OCI-M2 (cell line): ENCODE results near the gene WNT11.
"Not testable (repeated sequence)": the region's sequence is repeated elsewhere in the genome, so short reads cannot be mapped to it uniquely, and the experiment has no call there.

Experiments used
- DNase-seq: peaks from one replicate; lab custom pipeline; 2025; ENCODE audit not compliant: unreplicated experiment; lab: John Stamatoyannopoulos, UW

The WNT11 gene

DNA sequence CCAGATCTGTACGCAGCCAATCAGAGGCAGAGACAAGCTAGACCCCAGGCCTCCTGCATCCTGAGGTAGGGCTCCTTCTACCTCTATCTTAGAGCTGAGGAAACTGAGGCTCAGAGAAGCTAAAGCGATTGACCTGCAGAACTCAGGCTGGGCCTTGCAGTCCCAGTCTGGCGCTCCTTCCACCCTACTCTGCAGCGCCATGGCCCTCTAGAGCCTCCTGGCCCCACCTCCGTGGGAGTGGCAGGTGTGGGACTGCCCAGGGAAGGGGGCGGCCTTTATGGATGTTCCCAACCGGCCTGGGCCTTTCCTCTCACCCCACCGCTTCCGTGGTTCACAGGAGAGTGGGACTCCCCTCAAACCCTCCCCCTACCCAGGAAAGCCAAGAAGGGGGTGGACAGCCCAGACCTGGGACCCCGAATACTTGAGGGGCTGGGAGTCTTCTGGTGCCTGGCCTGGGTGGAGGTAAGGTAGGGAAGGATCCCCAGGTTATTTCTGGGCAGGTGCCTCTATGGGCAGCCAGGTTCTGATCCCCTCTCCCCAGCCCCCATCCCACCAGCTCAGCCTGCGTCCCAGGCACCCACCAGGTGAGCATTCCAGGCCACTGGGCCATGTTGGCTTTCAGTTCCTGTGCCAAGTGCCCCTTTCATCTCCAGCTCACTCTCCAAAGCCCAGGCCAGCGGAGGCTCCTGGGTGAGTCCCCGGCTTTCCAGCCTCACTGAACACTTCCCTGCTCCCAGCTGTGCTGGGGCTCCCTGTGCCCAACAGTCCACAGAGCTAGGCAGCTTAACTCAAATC, 3.0 kb downstream of the WNT11 start:
- DNase-seq: no peak

GRCh38 chr11:76201672-76202412, 4.5 kb downstream of the WNT11 start:
- no peak for DNase-seq

DNA sequence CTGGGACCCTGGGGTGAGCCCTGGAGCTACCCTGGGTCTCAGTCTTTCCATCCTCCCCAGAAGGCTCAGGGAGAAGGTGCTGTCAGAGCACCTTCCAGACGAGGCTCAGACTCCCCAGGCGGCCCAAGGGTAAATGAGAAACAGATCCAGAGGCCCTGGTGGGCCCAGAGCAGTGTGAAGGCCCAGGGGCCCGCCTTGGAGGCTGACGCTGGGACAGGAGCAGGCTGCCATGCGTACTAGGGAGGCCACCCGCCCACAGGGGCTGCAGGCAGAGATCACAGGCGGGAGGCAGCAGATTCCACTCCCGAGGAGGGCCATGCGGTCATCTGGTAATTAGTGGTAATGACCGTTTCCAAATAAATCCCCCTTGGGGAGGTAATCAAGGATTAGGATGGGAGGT, 5.2 kb downstream of the WNT11 start:
- no peak for DNase-seq

DNA sequence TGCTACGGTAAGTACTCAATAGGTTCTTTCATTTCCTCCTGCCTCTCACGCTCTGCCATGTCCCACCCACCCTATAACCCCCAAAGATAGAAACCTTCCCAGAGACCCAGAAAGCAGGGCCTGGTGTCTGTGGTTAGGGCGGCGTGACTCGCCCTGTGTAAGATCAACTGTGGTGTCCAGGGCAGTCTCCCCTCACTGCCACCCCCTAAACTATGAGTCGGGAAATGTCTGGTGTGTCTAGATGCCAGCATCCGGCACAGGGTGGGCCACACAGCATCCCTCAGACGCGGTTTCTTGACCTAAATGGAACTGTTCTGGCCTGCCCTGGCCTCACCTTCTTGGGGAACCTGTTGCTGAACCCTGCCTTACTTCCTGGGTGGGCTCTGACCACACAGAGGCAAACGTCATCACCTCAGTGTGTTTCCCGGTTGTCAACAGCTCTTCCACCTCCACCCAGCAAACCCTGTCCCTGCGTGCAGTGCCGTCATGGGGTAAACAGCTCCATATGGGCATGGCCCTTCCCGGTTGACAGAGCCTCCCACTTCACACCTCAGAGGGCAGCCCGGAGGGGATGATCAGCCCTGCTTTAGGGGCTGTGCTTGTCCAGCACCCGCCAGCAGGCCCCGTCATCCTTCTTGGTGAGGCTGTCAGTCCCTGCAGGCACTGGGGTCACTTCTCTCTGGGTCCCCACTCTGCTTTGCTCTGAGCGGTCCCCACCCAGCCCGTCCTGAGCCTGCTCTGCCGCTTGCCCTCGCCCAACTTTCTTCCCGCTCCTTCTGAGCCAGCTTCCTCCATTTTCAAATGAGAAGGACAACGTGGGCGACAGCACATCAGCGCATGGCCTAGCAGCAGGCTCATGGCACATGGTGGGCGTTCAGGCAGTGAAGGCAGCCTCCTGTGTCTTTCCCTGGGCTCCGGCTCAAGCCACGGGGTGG, 6.0 kb downstream of the WNT11 start:
- no peak for DNase-seq

DNA sequence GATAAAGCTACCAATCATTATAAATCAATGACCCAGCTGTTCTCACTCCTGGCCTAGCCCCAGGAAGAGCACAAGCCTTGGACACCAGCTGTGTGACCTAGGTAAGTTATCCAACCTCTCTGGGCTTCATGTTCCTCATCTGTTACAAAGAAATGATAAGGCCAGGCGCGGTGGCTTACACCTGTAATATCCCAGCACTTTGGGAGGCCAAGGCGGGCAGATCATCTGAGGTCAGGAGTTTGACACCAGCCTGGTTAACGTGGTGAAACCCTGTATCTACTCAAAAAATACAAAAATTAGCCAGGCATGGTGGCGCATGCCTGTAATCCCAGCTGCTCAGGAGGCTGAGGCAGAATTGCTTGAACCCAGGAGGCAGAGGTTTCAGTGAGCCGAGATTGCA, 7.6 kb downstream of the WNT11 start:
- DNase-seq: not testable (repeated sequence)

DNA sequence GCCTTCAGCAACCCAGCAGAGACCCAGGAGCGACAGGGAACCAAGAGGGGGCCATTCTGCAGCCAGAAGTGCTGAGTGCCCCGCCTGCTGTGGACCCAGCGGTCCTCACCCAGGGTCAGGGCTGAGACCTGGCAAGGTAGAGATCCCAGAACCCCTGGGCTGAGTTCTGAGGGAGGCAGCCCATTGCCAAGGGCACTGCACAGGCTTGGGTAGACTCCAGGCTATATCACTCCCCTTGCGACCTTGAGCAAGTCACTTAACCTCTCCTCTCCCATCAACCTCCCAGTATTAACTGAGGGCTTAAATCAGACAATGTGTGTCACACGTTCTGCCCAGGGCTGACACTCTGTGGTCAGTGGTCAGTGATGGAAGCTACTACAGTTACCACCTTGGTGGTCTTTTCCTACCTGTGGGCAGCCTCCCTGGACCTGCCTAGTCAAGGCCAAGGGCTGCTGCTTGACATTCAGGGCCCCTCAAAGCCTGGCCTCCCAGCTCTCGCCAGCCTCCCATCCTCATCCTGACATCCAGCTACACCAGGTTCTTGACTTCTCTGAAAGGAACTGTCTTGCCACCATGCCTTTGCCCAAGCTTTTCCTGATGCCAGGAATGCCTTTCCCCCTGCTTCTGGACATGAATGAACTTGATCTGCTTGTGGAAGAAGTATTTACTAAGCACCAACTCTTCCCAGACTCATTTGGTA, 8.2 kb downstream of the WNT11 start:
- no peak for DNase-seq

DNA sequence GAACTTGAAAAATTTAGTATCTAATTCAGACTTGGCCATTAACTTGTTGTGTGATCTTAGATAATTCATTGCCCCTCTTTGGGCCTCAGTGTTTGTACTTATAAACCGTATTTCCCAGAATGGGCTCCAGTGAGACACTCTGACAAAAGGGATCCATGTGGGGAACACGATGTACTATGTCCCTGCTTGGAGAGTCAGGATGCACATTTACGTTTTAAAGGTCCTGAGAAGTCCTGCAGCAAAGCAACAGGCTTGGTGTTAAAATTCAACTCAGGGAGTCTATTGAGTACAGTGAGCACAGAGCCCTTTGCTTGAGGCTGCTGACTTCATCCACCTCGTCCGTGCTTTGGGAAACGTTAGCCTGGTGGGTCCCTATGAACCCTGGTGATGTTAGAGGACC, 9.0 kb downstream of the WNT11 start:
- no peak for DNase-seq

GRCh38 chr11:76196849-76197248, 9.5 kb downstream of the WNT11 start:
- DNase-seq: no peak

DNA sequence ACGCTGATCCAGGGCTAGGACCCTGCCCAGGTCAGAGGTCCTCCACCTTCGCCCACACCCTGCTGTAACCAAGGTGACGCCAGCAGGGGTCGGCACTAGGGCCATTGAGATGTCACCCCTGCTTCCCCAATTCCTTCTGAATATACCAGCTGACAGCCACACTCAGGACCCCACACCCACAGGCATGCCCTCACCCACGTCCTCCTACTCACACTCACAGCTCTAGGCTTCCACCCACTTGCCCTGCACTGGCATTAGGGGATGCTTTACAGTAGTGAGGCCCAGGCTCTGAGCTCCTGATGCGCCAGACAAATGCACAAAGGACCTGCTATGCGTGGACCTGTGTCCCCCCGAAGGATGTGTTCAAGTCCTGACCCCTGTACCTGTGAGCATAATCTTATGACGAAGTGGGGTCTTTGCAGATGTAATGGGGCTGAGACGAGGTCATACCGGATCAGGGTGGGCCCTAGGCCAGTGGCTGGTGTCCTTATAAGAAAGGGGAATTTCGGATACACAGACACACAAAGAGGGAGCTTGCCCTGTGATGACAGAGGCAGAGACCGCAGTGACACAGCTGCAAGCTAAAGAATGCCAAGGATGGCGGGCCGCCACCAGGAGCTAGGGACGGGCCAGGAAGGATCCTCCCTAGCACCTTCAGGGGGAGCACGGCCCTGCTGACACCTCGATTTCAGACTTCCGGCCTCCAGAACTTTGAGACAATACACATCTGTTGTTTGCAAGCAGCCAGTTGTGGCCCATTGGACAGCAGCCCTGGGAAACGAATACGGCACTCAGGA, 11.2 kb downstream of the WNT11 start:
- DNase-seq: no peak

- DNase-seq: no peak
Measured at GRCh38 chr11:76193219-76193618, 13.1 kb downstream of the WNT11 start.

DNA sequence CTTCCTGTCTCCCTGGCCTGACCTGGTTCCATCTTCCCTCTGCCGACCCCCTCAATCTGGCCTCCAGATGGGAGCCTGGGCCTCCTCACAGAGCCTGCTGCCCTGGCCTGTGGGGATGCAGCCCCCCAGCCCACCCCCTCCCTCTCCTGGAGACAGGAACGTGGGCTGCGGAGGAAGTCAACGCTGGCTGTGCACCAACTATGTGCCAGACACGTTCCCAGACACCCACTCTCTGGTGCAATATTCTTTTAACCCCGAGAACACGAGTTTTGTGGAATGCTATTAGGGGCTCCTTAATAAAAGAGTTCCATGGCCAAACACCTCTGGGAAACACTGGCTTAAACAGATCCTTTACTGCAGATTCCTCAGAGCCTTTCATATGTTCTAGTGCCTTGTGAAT, 15.9 kb downstream of the WNT11 start:
- DNase-seq: no peak

GRCh38 chr11:76189682-76190081, 16.6 kb downstream of the WNT11 start:
- no peak for DNase-seq

DNA sequence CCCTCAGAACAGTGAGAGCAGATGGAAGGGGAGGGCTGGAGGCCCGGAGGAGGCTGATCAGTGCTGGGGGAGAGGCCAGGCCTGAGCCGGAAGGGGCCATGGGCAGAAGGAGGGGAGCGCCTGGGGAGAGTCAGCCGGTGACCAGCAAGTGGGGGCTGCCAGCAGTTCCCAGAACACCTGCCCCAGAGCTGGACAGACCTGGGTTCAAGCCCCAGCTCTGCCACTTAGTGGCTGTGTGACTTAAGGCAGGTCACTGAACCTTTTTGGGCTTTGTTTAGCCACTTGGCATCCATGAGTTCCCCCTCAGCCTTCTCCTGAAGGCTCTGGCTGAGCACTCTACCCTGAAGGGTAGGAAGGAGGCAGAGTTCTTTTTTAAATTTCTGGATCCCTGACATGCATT, 17.4 kb downstream of the WNT11 start:
- DNase-seq: no peak

- DNase-seq: no peak
Measured at GRCh38 chr11:76186776-76187279, 19.5 kb downstream of the WNT11 start.

- DNase-seq: no peak
Measured at GRCh38 chr11:76185931-76186401, 20.3 kb downstream of the WNT11 start.

- DNase-seq: no peak
Measured at GRCh38 chr11:76185511-76185910, 20.8 kb downstream of the WNT11 start.

DNA sequence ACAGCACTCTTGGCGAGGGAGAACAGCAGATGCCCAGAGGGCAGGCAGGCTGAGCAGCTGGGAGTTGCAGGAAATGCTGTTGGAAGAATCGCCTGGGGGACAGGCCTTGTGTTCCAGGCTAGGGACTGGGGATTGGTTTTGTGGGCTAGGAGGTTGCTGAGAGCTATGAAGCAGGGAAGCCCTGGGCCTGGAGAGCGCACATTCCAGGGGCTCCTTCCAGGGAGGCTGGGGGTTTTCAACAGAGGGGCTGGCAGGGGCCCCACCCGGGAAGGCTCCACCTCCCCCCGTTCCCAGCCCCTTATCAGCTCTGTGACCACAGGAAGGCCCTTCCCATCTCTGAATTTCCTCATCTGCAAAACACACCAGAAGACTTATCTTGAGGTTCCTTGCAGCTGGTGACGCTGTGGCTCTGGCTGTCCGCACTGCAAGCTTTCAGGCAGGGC, 21.7 kb downstream of the WNT11 start:
- DNase-seq: peak; percentile 16

GRCh38 chr11:76181371-76181770, 24.9 kb downstream of the WNT11 start:
- no peak for DNase-seq

DNA sequence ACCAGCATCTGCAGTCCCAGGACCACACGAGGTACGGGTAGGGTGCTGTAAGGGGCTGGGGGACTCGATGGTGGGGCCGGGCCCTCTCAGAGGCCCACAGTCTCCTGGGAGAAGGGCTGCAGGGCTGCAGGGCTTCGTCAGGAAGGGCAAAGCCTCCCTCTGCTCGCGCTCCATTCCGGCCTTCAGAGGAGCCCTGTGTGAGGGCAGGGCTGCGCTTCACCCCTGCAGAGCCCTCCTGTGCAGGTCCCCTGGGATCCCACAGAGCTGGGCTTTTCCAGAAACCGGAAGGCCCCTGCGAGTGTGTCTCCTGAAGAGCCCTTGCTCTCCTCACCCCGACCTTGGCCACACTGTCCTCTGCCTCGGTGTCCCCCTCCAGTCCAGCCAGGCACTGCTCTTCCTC, 27.2 kb downstream of the WNT11 start:
- DNase-seq: no peak

DNA sequence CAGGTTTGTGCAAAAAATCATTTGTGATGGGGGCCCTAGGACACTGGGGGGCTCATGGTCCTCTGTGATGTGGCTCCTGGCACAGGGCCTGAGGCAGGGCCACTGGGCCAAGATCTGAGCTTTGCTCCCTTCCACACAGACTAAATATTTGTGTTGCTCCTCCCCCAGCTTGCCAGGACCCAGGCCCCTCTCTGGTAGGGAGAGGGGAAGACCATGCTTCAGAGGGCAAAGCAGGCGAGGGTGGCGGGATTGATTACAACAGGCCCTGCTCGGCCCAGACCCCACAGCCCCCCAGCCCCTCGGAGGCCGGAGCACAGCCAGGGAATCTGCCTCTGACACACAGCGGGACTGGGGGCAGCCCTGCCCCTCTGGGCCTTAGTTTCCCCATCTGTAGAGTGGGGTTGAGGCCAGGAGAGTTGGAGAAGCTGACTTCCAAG, 29.0 kb downstream of the WNT11 start:
- no peak for DNase-seq
